PC-9 (cell line): Measurements from ENCODE around the gene PRCD.

ENCODE experiments used
- CTCF ChIP-seq: fragments of 200-600 bp; sonication (generic); conservative IDR thresholded peaks from 2 replicates; pipeline ENCODE4 v1.6.1; 2017; ENCODE audit warnings: mixed run types, antibody characterized with exemption, mild to moderate bottlenecking, moderate library complexity
- EZH2 ChIP-seq: fragments of 200-600 bp; sonication (generic); IDR thresholded peaks from 2 replicates; pipeline ENCODE4 v1.8.0; 2017; ENCODE audit warnings: antibody characterized with exemption, low read depth

- TF ChIP-seq EZH2 (no peak), CTCF (no peak)
These were observed 8.9 kb upstream of the PRCD start for GRCh38 chr17:76530811-76531485.
